Natural killer cell (primary cell): ENCODE results near the gene ZDHHC21. TPM values are rescaled to one million over a fixed set of nuclear protein-coding genes. Genes with fewer than 3 reads are reported as not detected.

Source experiments
- ATAC-seq, 3 donors: fragments of 150-1000 bp in 2 of 3; fragments of 200-7000 bp in 1 of 3; cut with Tn5 transposase; 1 replicate in 1 of 3; 2 replicates in 2 of 3; pipeline ENCODE4 v1.10.0; 2021; ENCODE audit warnings: mild to moderate bottlenecking in 2 of 3, moderate library complexity in 2 of 3
- DNase-seq, 2 donors: peaks; one replicate each; pipeline versions ENCODE4 v3.0.0 to v3.0.0-alpha.2; 2013 to 2021; ENCODE audit warnings: mixed read lengths in 1 of 2
- H3K27ac ChIP-seq: one replicate; pipeline ENCODE4 v1.5.1; 2013; ENCODE audit warnings: mild to moderate bottlenecking, low read length
- H3K27me3 ChIP-seq: one replicate; pipeline ENCODE4 v1.6.1; 2013; ENCODE audit warnings: low read length; ENCODE audit not compliant: control insufficient read depth, insufficient read depth
- H3K36me3 ChIP-seq: one replicate; pipeline ENCODE4 v1.6.1; 2013; ENCODE audit warnings: low read length; ENCODE audit not compliant: control insufficient read depth, insufficient read depth
- H3K4me1 ChIP-seq: one replicate; pipeline ENCODE4 v1.6.1; 2013; ENCODE audit warnings: low read length; ENCODE audit not compliant: control insufficient read depth, insufficient read depth
- H3K4me3 ChIP-seq: one replicate; pipeline ENCODE4 v1.5.1; 2013; ENCODE audit warnings: low read length
- H3K9me3 ChIP-seq: one replicate; pipeline ENCODE4 v1.6.1; 2013; ENCODE audit warnings: low read length; ENCODE audit not compliant: control insufficient read depth, insufficient read depth
- H3K27ac Mint-ChIP-seq, 2 donors: one replicate each; pipeline ENCODE4 v1.8.0; 2022; ENCODE audit warnings: mild to moderate bottlenecking in 2 of 2, mixed read lengths in 2 of 2, moderate library complexity in 1 of 2
- H3K27me3 Mint-ChIP-seq, 2 donors: one replicate each; pipeline ENCODE4 v1.8.0; 2022; ENCODE audit warnings: low read depth in 2 of 2, mixed read lengths in 2 of 2
- H3K36me3 Mint-ChIP-seq: one replicate; pipeline ENCODE4 v1.8.0; 2022; ENCODE audit warnings: mixed read lengths
- H3K4me1 Mint-ChIP-seq, 2 donors: one replicate each; pipeline ENCODE4 v1.8.0; 2022; ENCODE audit warnings: mixed read lengths in 2 of 2
- H3K4me3 Mint-ChIP-seq: one replicate; pipeline ENCODE4 v1.8.0; 2022; ENCODE audit warnings: mild to moderate bottlenecking, moderate library complexity, mixed read lengths
- H3K9me3 Mint-ChIP-seq, 2 donors: one replicate each; pipeline ENCODE4 v1.8.0; 2022; ENCODE audit warnings: mixed read lengths in 2 of 2
- CTCF ChIP-seq: fragments of 200-600 bp; IDR thresholded peaks from one replicate; pipeline ENCODE4 v1.8.0; 2022; ENCODE audit warnings: antibody characterized with exemption
- WGBS: methylation state at CpG from one replicate; pipeline ENCODE4 v1.1.7; 2013; ENCODE audit warnings: missing lambda C conversion rate; ENCODE audit not compliant: insufficient coverage; 5-methylcytosine and 5-hydroxymethylcytosine counted together
- intact Hi-C: fragments of 100-400 bp; cut with micrococcal nuclease; formaldehyde crosslinking; loops from one replicate; pipeline ENCODE4 v1.14.2; 2022
- total RNA-seq, 4 donors: library from RNA; stranded (reverse); fragments of 120-200 nt in 1 of 4; gene quantifications; one replicate each; pipeline versions ENCODE4 v1.2.3 to v1.2.4, GENCODE V29; 2013 to 2022

Gene ZDHHC21
- total RNA-seq, 3 donors from 2014 or later (not counting 1 experiment from before 2014, with no cell fraction given): 9.2 to 17.8 (median 12.9) TPM

DNA sequence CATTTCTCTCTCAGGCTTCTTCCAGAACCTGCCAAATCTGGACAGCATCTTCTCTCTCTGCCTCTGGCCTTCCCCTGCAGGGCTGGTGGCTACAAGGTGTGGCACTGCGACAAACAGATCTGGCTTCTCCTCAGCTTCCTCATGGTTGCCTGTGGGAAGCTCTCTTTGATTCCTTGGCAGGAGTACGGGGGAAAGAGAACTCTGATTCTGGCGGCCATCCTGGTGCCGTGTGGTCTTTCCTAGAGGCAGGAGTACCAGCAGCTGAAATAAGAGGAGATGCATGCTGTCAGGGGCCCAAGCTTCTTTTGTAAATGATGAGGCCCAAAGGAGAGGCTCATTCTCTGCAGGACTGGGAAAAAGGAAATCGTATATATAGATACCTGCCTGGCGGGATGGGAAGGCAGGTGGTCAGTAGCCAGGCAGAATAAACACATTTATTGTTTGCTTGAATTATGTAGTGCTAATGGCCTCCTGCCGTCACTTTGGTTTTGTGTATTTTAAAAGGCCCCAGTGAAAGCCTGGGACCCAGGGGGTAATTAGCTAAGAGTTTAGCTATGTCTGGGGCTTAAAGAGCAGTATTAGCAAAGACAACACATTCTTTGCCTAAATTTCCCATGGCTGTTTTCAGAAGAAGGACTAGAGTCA, 29.3 kb upstream of the ZDHHC21 start, which contains the start of gene CER1:
TSS of gene CER1 (minus strand) at position 343 of the 645 bp plus-strand sequence. CDS start at position 282, 61 bp downstream.
- DNase-seq: no peak
- H3K4me1 ChIP-seq: no peaks in the 10 kb centered on the region
- no peaks in the 10 kb centered on the region for H3K36me3 ChIP-seq
- no peak for TF ChIP-seq CTCF
- H3K4me3 Mint-ChIP-seq: no peak within 1 kb of the TSS
- no peaks in the 10 kb centered on the region for H3K36me3 Mint-ChIP-seq
- H3K4me1 Mint-ChIP-seq: no peaks in the 10 kb centered on the region
- 84% methylated on average over 7 of the region's 7 CpGs for WGBS
- intact Hi-C loops: no loop called here
- no peak within 1 kb of the TSS for H3K27ac Mint-ChIP-seq
- peaks cover 9 to 36% of the 10 kb centered on the region in 2 donors for H3K27me3 Mint-ChIP-seq
- no peaks in the 10 kb centered on the region for H3K9me3 Mint-ChIP-seq
- H3K27ac ChIP-seq: no peak within 1 kb of the TSS
- no peaks in the 10 kb centered on the region for H3K9me3 ChIP-seq
- H3K4me3 ChIP-seq: no peak within 1 kb of the TSS
- ATAC-seq: no peak
- H3K27me3 ChIP-seq: no peaks in the 10 kb centered on the region

DNA sequence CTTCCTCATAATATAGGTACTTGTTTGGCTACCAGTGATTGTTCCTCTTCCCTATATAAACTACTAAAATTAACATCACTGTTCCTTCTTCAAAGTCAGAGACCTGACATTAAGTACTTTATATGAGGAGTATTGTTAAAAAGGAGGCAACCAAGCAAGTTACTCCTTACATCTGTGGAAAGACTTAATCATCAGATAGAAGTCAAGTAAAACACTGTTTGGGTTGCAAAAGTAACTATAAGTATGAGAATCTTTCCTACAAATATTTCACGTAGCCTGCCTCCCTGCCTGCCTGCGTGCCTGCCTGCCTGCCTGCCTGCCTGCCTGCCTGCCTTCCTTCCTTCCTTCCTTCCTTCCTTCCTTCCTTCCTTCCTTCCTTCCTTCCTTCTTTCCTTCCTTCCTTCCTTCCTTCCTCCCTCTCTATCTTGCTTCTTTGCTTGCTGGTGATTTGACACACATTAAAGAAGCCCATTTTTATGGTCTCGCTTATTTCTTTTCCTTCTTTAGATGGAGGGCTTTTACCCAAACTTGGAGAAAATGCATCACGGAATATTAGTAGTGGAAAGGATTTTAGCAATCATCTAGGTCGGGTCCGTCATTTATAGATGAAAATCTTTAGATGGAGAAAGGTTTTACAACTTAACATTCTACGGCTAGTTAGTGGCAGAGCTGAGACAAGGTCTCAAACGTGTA, 26.1 kb upstream of the ZDHHC21 start:
- Mint-ChIP-seq H3K4me1 (no peaks in the 10 kb centered on the region), H3K4me3 (no peak overlapping the region), H3K27me3 (peaks cover 16 to 43% of the 10 kb centered on the region in 2 donors), H3K27ac (no peak overlapping the region), H3K36me3 (no peaks in the 10 kb centered on the region), H3K9me3 (no peaks in the 10 kb centered on the region)
- TF ChIP-seq CTCF: no peak
- no peaks in the 10 kb centered on the region for H3K4me1 ChIP-seq
- no peaks in the 10 kb centered on the region for H3K27me3 ChIP-seq
- DNase-seq (no peak), ATAC-seq (no peak)
- no peak overlapping the region for H3K27ac ChIP-seq
- 70% methylated on average over 8 of the region's 8 CpGs for WGBS
- H3K36me3 ChIP-seq: no peaks in the 10 kb centered on the region
- no peaks in the 10 kb centered on the region for H3K9me3 ChIP-seq
- no peak overlapping the region for H3K4me3 ChIP-seq
- intact Hi-C loops: no loop called here

GRCh38 chr9:14715102-14715501, 21.9 kb upstream of the ZDHHC21 start:
- H3K36me3 ChIP-seq: no peaks in the 10 kb centered on the region
- no peak overlapping the region for H3K27ac ChIP-seq
- peaks cover 0 to 1% of the 10 kb centered on the region in 2 donors for H3K9me3 Mint-ChIP-seq
- ATAC-seq: no peak
- no peaks in the 10 kb centered on the region for H3K27me3 ChIP-seq
- no peak overlapping the region for H3K4me3 ChIP-seq
- H3K27ac Mint-ChIP-seq: no peak overlapping the region
- no peaks in the 10 kb centered on the region for H3K9me3 ChIP-seq
- H3K4me1 ChIP-seq: no peaks in the 10 kb centered on the region
- intact Hi-C loops: no loop called here
- peaks cover 23 to 28% of the 10 kb centered on the region in 2 donors for H3K27me3 Mint-ChIP-seq
- no peak for DNase-seq
- TF ChIP-seq CTCF: no peak
- H3K4me3 Mint-ChIP-seq: no peak overlapping the region
- WGBS: 94% methylated on average over 3 of the region's 4 CpGs
- H3K36me3 Mint-ChIP-seq: no peaks in the 10 kb centered on the region
- H3K4me1 Mint-ChIP-seq: peaks cover 0 to 5% of the 10 kb centered on the region in 2 donors
